Mesenchymal stem cell (in vitro differentiated cells and primary cell): ENCODE measurements around the gene ARPC5.

Source experiments
- DNase-seq: peaks from one replicate; pipeline ENCODE4 v3.0.0-alpha.2; 2013
- H2AFZ ChIP-seq: one replicate; pipeline ENCODE4 v1.6.1; 2013; ENCODE audit warnings: low read depth, mild to moderate bottlenecking, control low read depth, inconsistent platforms, low read length, moderate library complexity
- H2AK5ac ChIP-seq: 2 replicates; pipeline ENCODE4 v1.6.1; 2013; ENCODE audit warnings: low read length, moderate library complexity, mild to moderate bottlenecking, inconsistent platforms; ENCODE audit not compliant: severe bottlenecking
- H2BK120ac ChIP-seq: one replicate; pipeline ENCODE4 v1.6.1; 2013; ENCODE audit warnings: low read depth, mild to moderate bottlenecking, inconsistent platforms, low read length, moderate library complexity
- H2BK12ac ChIP-seq, 2 experiments: one replicate each; pipeline ENCODE4 v1.6.1; 2013; ENCODE audit warnings: inconsistent platforms in 2 of 2, low read length in 2 of 2, mild to moderate bottlenecking in 2 of 2, moderate library complexity in 2 of 2, control low read depth in 1 of 2
- H2BK15ac ChIP-seq: one replicate; pipeline ENCODE4 v1.6.1; 2013; ENCODE audit warnings: mild to moderate bottlenecking, low read depth, inconsistent platforms; ENCODE audit not compliant: poor library complexity, severe bottlenecking
- H2BK5ac ChIP-seq: 2 replicates; pipeline ENCODE4 v1.6.1; 2013; ENCODE audit warnings: low read depth, mild to moderate bottlenecking, low read length, control low read depth, inconsistent platforms; ENCODE audit not compliant: poor library complexity, severe bottlenecking
- H3K14ac ChIP-seq, 2 experiments: one replicate each; pipeline ENCODE4 v1.6.1; 2013; ENCODE audit warnings: inconsistent platforms in 2 of 2, low read length in 2 of 2, control low read depth in 1 of 2, mild to moderate bottlenecking in 1 of 2, moderate library complexity in 1 of 2
- H3K18ac ChIP-seq, 2 experiments: one replicate each; pipeline ENCODE4 v1.6.1; 2013; ENCODE audit warnings: inconsistent platforms in 2 of 2, low read length in 2 of 2, control low read depth in 1 of 2, low read depth in 1 of 2, mild to moderate bottlenecking in 1 of 2
- H3K23ac ChIP-seq, 2 experiments: one replicate each; pipeline ENCODE4 v1.6.1; 2013; ENCODE audit warnings: inconsistent platforms in 2 of 2, low read length in 2 of 2, mild to moderate bottlenecking in 2 of 2, moderate library complexity in 2 of 2, control low read depth in 1 of 2
- H3K27ac ChIP-seq: 2 replicates; pipeline ENCODE4 v1.5.1; 2013; ENCODE audit warnings: mild to moderate bottlenecking, moderate library complexity, low read length, control low read depth, inconsistent platforms; ENCODE audit not compliant: poor library complexity, severe bottlenecking
- H3K27me3 ChIP-seq, 2 experiments: 2 replicates each; pipeline versions ENCODE4 v1.6.1 to v1.7.0; 2013; ENCODE audit warnings: low read length in 2 of 2, mild to moderate bottlenecking in 2 of 2, moderate library complexity in 2 of 2, control low read depth in 1 of 2, inconsistent platforms in 1 of 2; ENCODE audit not compliant: control insufficient read depth in 1 of 2, insufficient read depth in 1 of 2
- H3K36me3 ChIP-seq, 2 experiments: 2 replicates each; pipeline versions ENCODE4 v1.6.1 to v1.7.0; 2013; ENCODE audit warnings: low read length in 2 of 2, control low read depth in 1 of 2, inconsistent platforms in 1 of 2, low read depth in 1 of 2, mild to moderate bottlenecking in 1 of 2; ENCODE audit not compliant: insufficient read depth in 2 of 2, control insufficient read depth in 1 of 2
- H3K4ac ChIP-seq, 2 experiments: one replicate each; pipeline ENCODE4 v1.6.1; 2013; ENCODE audit warnings: inconsistent platforms in 2 of 2, low read length in 2 of 2, mild to moderate bottlenecking in 2 of 2, moderate library complexity in 2 of 2, control low read depth in 1 of 2, low read depth in 1 of 2
- H3K4me1 ChIP-seq: 2 replicates; pipeline ENCODE4 v1.6.1; 2013; ENCODE audit warnings: low read depth, low read length, control low read depth; ENCODE audit not compliant: control insufficient read depth, insufficient read depth
- H3K4me2 ChIP-seq: 2 replicates; pipeline ENCODE4 v1.6.1; 2013; ENCODE audit warnings: low read length, mild to moderate bottlenecking, inconsistent platforms; ENCODE audit not compliant: poor library complexity, severe bottlenecking
- H3K4me3 ChIP-seq, 2 experiments: 2 replicates each; pipeline versions ENCODE4 v1.5.1 to v1.7.0; 2013; ENCODE audit warnings: low read length in 2 of 2, mild to moderate bottlenecking in 2 of 2, control low read depth in 1 of 2, low read depth in 1 of 2; ENCODE audit not compliant: insufficient read depth in 1 of 2
- H3K79me1 ChIP-seq: replicated peaks from 2 replicates; pipeline ENCODE4 v1.6.1; 2013; ENCODE audit warnings: mild to moderate bottlenecking, control low read depth, low read length, inconsistent platforms; ENCODE audit not compliant: poor library complexity, severe bottlenecking
- H3K9ac ChIP-seq: 2 replicates; pipeline ENCODE4 v1.7.0; 2013; ENCODE audit warnings: mild to moderate bottlenecking, low read length, moderate library complexity
- H3K9me3 ChIP-seq: 2 replicates; pipeline ENCODE4 v1.7.0; 2013; ENCODE audit warnings: mild to moderate bottlenecking, low read length; ENCODE audit not compliant: control insufficient read depth
- H4K8ac ChIP-seq: one replicate; pipeline ENCODE4 v1.6.1; 2013; ENCODE audit warnings: inconsistent platforms, mild to moderate bottlenecking, low read length, moderate library complexity
- H4K91ac ChIP-seq: one replicate; pipeline ENCODE4 v1.6.1; 2013; ENCODE audit warnings: mild to moderate bottlenecking, low read length, inconsistent platforms
- WGBS: methylation state at CpG from one replicate; pipeline ENCODE4 v1.1.7; 2013; ENCODE audit warnings: mixed read lengths; 5-methylcytosine and 5-hydroxymethylcytosine counted together

ARPC5 gene

GRCh38 chr1:183593356-183593755, 42.2 kb downstream of the ARPC5 start:
- Histone ChIP-seq H3K27me3 (peaks cover 0 to 16% of the 10 kb centered on the region in 2 experiments), H3K4me2 (no peak overlapping the region), H2BK12ac (no peak overlapping the region), H4K91ac (no peak overlapping the region), H3K9me3 (no peaks in the 10 kb centered on the region), H3K4ac (no peak overlapping the region), H2BK5ac (no peak overlapping the region), H3K14ac (no peak overlapping the region), H3K79me1 (no peaks in the 10 kb centered on the region), H3K9ac (no peak overlapping the region), H3K4me3 (no peak overlapping the region), H3K27ac (no peak overlapping the region), H3K23ac (no peak overlapping the region), H2AK5ac (no peak overlapping the region), H2BK120ac (no peak overlapping the region), H3K4me1 (no peaks in the 10 kb centered on the region), H4K8ac (no peak overlapping the region), H2BK15ac (no peak overlapping the region), H2AFZ (no peak overlapping the region), H3K18ac (no peak overlapping the region), H3K36me3 (no peaks in the 10 kb centered on the region)
- DNase-seq, result no peak
- 83% methylated on average over 3 of the region's 3 CpGs for WGBS

DNA sequence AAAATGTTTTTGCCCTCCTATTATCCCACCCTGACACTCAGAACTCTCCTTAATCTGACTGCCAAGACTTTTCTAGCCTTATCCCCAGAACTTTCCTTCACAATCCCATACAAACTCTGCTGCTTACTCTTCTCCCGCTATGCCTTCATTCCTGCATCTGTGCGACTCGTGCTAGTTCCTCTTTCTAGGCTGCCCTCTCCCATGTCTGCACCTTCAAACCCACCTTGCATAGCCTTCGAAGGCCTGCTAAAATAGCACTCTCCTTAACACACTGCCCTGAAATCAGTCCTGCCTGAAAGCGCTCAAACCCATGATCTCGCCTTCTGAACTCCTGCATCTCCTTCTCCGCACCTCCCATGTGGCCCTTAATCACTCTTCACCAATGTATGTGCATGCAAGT, 42.9 kb downstream of the ARPC5 start:
- Histone ChIP-seq H3K27ac (no peak overlapping the region), H3K14ac (no peak overlapping the region), H3K36me3 (no peaks in the 10 kb centered on the region), H3K79me1 (no peaks in the 10 kb centered on the region), H3K27me3 (peaks cover 0 to 16% of the 10 kb centered on the region in 2 experiments), H4K91ac (no peak overlapping the region), H2BK15ac (no peak overlapping the region), H3K4me3 (no peak overlapping the region), H3K4me1 (no peaks in the 10 kb centered on the region), H3K9me3 (no peaks in the 10 kb centered on the region), H3K4me2 (no peak overlapping the region), H3K18ac (no peak overlapping the region), H3K23ac (no peak overlapping the region), H3K4ac (no peak overlapping the region), H2BK5ac (no peak overlapping the region), H2BK120ac (no peak overlapping the region), H4K8ac (no peak overlapping the region), H2AFZ (no peak overlapping the region), H2AK5ac (no peak overlapping the region), H2BK12ac (no peak overlapping the region), H3K9ac (no peak overlapping the region)
- WGBS, result 94% methylated on average over 7 of the region's 7 CpGs
- DNase-seq, result no peak

DNA sequence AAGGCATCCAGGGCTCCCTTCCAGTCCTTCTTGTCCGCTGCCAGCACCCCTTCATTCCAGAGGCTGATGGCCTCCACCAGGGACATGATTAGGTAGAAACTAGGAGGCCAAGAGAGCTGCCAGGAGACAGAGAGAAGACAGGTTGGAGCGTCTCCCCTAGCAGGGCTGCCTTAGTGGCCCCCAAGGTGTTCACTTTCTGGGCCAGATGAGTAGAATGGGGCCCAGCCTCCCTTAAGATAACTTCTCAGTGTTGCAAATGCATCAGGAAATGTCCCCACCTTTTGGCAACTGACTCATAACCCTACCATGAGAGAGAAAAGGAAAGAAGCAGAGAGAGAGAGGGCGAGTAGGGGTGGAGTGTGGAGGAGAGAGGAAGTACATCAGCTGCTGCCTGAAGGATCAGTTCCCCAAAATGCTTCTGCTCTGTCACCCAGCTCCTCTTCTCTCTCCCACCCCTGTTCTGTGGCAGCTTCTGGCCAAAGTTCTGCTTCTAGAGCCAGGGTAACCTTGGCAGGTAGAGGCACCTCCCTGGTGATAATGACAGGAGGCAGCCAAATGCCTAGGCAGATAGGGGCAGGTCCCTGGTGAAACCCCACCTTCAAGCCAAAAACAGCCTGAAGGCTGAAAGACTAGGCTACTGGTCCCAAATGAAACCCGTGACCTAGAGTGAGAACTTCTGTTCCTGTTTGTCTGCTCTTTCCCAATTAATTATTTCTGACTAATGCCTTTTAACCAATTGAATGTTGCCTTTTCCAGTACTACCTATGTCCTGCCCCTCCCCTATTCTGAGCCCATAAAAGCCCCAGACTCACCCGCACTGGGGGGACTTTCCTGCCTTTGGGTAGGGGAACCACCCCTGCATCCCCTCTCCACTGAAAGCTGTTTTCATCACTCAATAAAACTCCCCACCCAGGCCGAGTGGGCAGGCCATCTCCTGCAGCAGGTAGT, 45.1 kb downstream of the ARPC5 start, which contains the start of gene NCF2:
NCF2 (minus strand) TSS at position 216 of the 948 bp plus-strand sequence; CDS start at position 86, 130 bp downstream.
- Histone ChIP-seq H3K27ac (no peak within 1 kb of the TSS), H3K4me2 (no peak within 1 kb of the TSS)

GRCh38 chr1:183589874-183590243, 45.7 kb downstream of the ARPC5 start:
- Histone ChIP-seq H3K9ac (no peak overlapping the region), H3K27ac (no peak overlapping the region), H3K4me1 (no peaks in the 10 kb centered on the region), H3K23ac (no peak overlapping the region), H2AFZ (no peak overlapping the region), H3K79me1 (no peaks in the 10 kb centered on the region), H3K27me3 (peaks cover 0 to 16% of the 10 kb centered on the region in 2 experiments), H3K9me3 (no peaks in the 10 kb centered on the region), H3K14ac (no peak overlapping the region), H4K8ac (no peak overlapping the region), H3K18ac (no peak overlapping the region), H4K91ac (no peak overlapping the region), H3K4me2 (no peak overlapping the region), H2BK5ac (no peak overlapping the region), H2BK12ac (no peak overlapping the region), H2BK120ac (no peak overlapping the region), H2AK5ac (no peak overlapping the region), H3K36me3 (no peaks in the 10 kb centered on the region), H2BK15ac (no peak overlapping the region), H3K4ac (no peak overlapping the region), H3K4me3 (no peak overlapping the region)
- WGBS, result 90% methylated on average over 3 of the region's 4 CpGs
- no peak for DNase-seq

More for the DNA sequence above, 45.1 kb downstream of the ARPC5 start, which contains the start of gene NCF2:
- Histone ChIP-seq H3K14ac (no peak within 1 kb of the TSS), H3K27me3 (peaks cover 0 to 16% of the 10 kb centered on the region in 2 experiments), H2AFZ (no peak within 1 kb of the TSS), H4K8ac (no peak within 1 kb of the TSS), H3K79me1 (no peaks in the 10 kb centered on the region), H2BK15ac (no peak within 1 kb of the TSS), H3K36me3 (no peaks in the 10 kb centered on the region), H3K9ac (no peak within 1 kb of the TSS), H2BK5ac (no peak within 1 kb of the TSS), H3K9me3 (no peaks in the 10 kb centered on the region), H2BK12ac (no peak within 1 kb of the TSS), H2AK5ac (no peak within 1 kb of the TSS), H3K23ac (no peak within 1 kb of the TSS), H3K4me3 (no peak within 1 kb of the TSS), H4K91ac (no peak within 1 kb of the TSS), H3K18ac (no peak within 1 kb of the TSS), H2BK120ac (no peak within 1 kb of the TSS), H3K4me1 (no peaks in the 10 kb centered on the region), H3K4ac (no peak within 1 kb of the TSS)
- WGBS, result 85% methylated on average over 5 of the region's 6 CpGs
- no peak for DNase-seq
